ACC112 (cell line): ENCODE data around the gene NCK2.

Experiments used
- H2AFZ ChIP-seq: fragments of 200-600 bp; sonication (generic); one replicate; pipeline ENCODE4 v1.6.0; 2017; ENCODE audit warnings: antibody characterized with exemption, low read length; ENCODE audit not compliant: unreplicated experiment
- H3K27ac ChIP-seq: fragments of 200-600 bp; sonication (generic); 2 replicates; pipeline ENCODE4 v1.5.1; 2014; ENCODE audit warnings: low read depth, mild to moderate bottlenecking, antibody characterized with exemption, low read length, moderate library complexity
- H3K27me3 ChIP-seq: fragments of 200-600 bp; sonication (generic); 2 replicates; pipeline ENCODE4 v1.6.1; 2014; ENCODE audit warnings: mild to moderate bottlenecking, antibody characterized with exemption, low read length, moderate library complexity, mixed read lengths; ENCODE audit not compliant: insufficient read depth
- H3K36me3 ChIP-seq: fragments of 200-600 bp; sonication (generic); 2 replicates; pipeline ENCODE4 v1.6.1; 2016; ENCODE audit warnings: mild to moderate bottlenecking, antibody characterized with exemption, low read length, moderate library complexity, mixed read lengths; ENCODE audit not compliant: insufficient read depth
- H3K4me1 ChIP-seq: fragments of 200-600 bp; sonication (generic); one replicate; pipeline ENCODE4 v1.6.1; 2016; ENCODE audit warnings: low read length, mixed read lengths; ENCODE audit not compliant: insufficient read depth, unreplicated experiment, control insufficient read depth
- H3K4me3 ChIP-seq: fragments of 200-600 bp; sonication (generic); 2 replicates; pipeline ENCODE4 v1.5.1; 2014; ENCODE audit warnings: mild to moderate bottlenecking, low read depth, low read length
- H3K79me2 ChIP-seq: fragments of 200-600 bp; sonication (generic); one replicate; pipeline ENCODE4 v1.6.0; 2016; ENCODE audit warnings: low read length; ENCODE audit not compliant: control insufficient read depth, unreplicated experiment, insufficient read depth

The NCK2 gene

GRCh38 chr2:105865222-105865913 is 120.7 kb downstream of the NCK2 start:
- Histone ChIP-seq H3K27ac (no peak overlapping the region), H3K36me3 (no peaks in the 10 kb centered on the region), H2AFZ (no peak overlapping the region), H3K79me2 (no peaks in the 10 kb centered on the region), H3K4me1 (no peaks in the 10 kb centered on the region), H3K27me3 (no peaks in the 10 kb centered on the region), H3K4me3 (no peak overlapping the region)

GRCh38 chr2:105866216-105867185 is 121.8 kb downstream of the NCK2 start:
- H2AFZ ChIP-seq, result no peak overlapping the region
- no peaks in the 10 kb centered on the region for H3K4me1 ChIP-seq
- H3K4me3 ChIP-seq, result no peak overlapping the region
- no peaks in the 10 kb centered on the region for H3K36me3 ChIP-seq
- no peaks in the 10 kb centered on the region for H3K27me3 ChIP-seq
- H3K79me2 ChIP-seq, result no peaks in the 10 kb centered on the region
- no peak overlapping the region for H3K27ac ChIP-seq

GRCh38 chr2:105867587-105867986 is 122.9 kb downstream of the NCK2 start:
- no peak overlapping the region for H3K4me3 ChIP-seq
- H3K4me1 ChIP-seq, result no peaks in the 10 kb centered on the region
- H2AFZ ChIP-seq, result no peak overlapping the region
- no peaks in the 10 kb centered on the region for H3K36me3 ChIP-seq
- H3K79me2 ChIP-seq, result no peaks in the 10 kb centered on the region
- no peak overlapping the region for H3K27ac ChIP-seq
- no peaks in the 10 kb centered on the region for H3K27me3 ChIP-seq

- Histone ChIP-seq H3K27me3 (no peaks in the 10 kb centered on the region), H3K4me3 (no peak overlapping the region), H3K27ac (no peak overlapping the region), H3K36me3 (no peaks in the 10 kb centered on the region), H2AFZ (no peak overlapping the region), H3K4me1 (peaks cover 2% of the 10 kb centered on the region), H3K79me2 (no peaks in the 10 kb centered on the region)
These were observed 123.3 kb downstream of the NCK2 start for GRCh38 chr2:105868060-105868459.

GRCh38 chr2:105869341-105869740 is 124.6 kb downstream of the NCK2 start:
- Histone ChIP-seq H3K4me1 (peaks cover 12% of the 10 kb centered on the region), H2AFZ (no peak overlapping the region), H3K27ac (no peak overlapping the region), H3K4me3 (no peak overlapping the region), H3K79me2 (no peaks in the 10 kb centered on the region), H3K36me3 (no peaks in the 10 kb centered on the region), H3K27me3 (no peaks in the 10 kb centered on the region)

- H2AFZ ChIP-seq, result no peak overlapping the region
- no peaks in the 10 kb centered on the region for H3K79me2 ChIP-seq
- H3K27me3 ChIP-seq, result no peaks in the 10 kb centered on the region
- no peaks in the 10 kb centered on the region for H3K36me3 ChIP-seq
- no peak overlapping the region for H3K4me3 ChIP-seq
- peaks cover 14% of the 10 kb centered on the region for H3K4me1 ChIP-seq
- no peak overlapping the region for H3K27ac ChIP-seq
These were observed 125.3 kb downstream of the NCK2 start for GRCh38 chr2:105870062-105870461.

- Histone ChIP-seq H2AFZ (no peak overlapping the region), H3K27ac (no peak overlapping the region), H3K4me3 (no peak overlapping the region), H3K79me2 (no peaks in the 10 kb centered on the region), H3K27me3 (no peaks in the 10 kb centered on the region), H3K36me3 (no peaks in the 10 kb centered on the region), H3K4me1 (peaks cover 14% of the 10 kb centered on the region)
These were observed 126.1 kb downstream of the NCK2 start for GRCh38 chr2:105870858-105871257.

- H3K27ac ChIP-seq, result no peak overlapping the region
- H3K36me3 ChIP-seq, result no peaks in the 10 kb centered on the region
- no peaks in the 10 kb centered on the region for H3K79me2 ChIP-seq
These were observed 127.5 kb downstream of the NCK2 start for GRCh38 chr2:105872142-105872728.

GRCh38 chr2:105872830-105873229 is 128.1 kb downstream of the NCK2 start:
- Histone ChIP-seq H2AFZ (no peak overlapping the region), H3K79me2 (no peaks in the 10 kb centered on the region), H3K27ac (no peak overlapping the region), H3K4me3 (no peak overlapping the region), H3K36me3 (no peaks in the 10 kb centered on the region), H3K27me3 (no peaks in the 10 kb centered on the region), H3K4me1 (peaks cover 14% of the 10 kb centered on the region)

More at GRCh38 chr2:105872142-105872728, 127.5 kb downstream of the NCK2 start:
- Histone ChIP-seq H3K27me3 (no peaks in the 10 kb centered on the region), H3K4me1 (peaks cover 14% of the 10 kb centered on the region), H2AFZ (no peak overlapping the region), H3K4me3 (no peak overlapping the region)

- Histone ChIP-seq H3K4me3 (peak overlapping the region; percentile 14; the same call in 1 of the 2 replicates), H3K79me2 (no peaks in the 10 kb centered on the region), H3K27ac (peak overlapping the region; percentile 11; the same call in 1 of the 2 replicates), H2AFZ (no peak overlapping the region), H3K36me3 (no peaks in the 10 kb centered on the region), H3K27me3 (no peaks in the 10 kb centered on the region), H3K4me1 (peaks cover 14% of the 10 kb centered on the region)
These were observed 128.6 kb downstream of the NCK2 start for GRCh38 chr2:105873281-105873680.
